HL-60 (cell line): ENCODE measurements around the gene TSSK3.

Source experiments
- CTCF ChIP-seq: IDR thresholded peaks from one replicate; pipeline ENCODE4 v1.5.1; 2011; ENCODE audit warnings: low read length, control low read depth, inconsistent platforms; ENCODE audit not compliant: insufficient read depth
- GABPA ChIP-seq: IDR thresholded peaks from 2 replicates; pipeline ENCODE4 v1.6.1; 2012; ENCODE audit warnings: low read depth
- POLR2AphosphoS5 ChIP-seq: IDR thresholded peaks from 2 replicates; pipeline ENCODE4 v1.6.1; 2012; ENCODE audit warnings: low read depth
- TF ChIP-seq, protein P1 (sequence below): IDR thresholded peaks from 2 replicates; pipeline ENCODE4 v1.6.1; 2012; ENCODE audit warnings: low read depth; ENCODE audit not compliant: insufficient replicate concordance

- TF ChIP-seq CTCF = no peak
- TF ChIP-seq, protein P1, sequence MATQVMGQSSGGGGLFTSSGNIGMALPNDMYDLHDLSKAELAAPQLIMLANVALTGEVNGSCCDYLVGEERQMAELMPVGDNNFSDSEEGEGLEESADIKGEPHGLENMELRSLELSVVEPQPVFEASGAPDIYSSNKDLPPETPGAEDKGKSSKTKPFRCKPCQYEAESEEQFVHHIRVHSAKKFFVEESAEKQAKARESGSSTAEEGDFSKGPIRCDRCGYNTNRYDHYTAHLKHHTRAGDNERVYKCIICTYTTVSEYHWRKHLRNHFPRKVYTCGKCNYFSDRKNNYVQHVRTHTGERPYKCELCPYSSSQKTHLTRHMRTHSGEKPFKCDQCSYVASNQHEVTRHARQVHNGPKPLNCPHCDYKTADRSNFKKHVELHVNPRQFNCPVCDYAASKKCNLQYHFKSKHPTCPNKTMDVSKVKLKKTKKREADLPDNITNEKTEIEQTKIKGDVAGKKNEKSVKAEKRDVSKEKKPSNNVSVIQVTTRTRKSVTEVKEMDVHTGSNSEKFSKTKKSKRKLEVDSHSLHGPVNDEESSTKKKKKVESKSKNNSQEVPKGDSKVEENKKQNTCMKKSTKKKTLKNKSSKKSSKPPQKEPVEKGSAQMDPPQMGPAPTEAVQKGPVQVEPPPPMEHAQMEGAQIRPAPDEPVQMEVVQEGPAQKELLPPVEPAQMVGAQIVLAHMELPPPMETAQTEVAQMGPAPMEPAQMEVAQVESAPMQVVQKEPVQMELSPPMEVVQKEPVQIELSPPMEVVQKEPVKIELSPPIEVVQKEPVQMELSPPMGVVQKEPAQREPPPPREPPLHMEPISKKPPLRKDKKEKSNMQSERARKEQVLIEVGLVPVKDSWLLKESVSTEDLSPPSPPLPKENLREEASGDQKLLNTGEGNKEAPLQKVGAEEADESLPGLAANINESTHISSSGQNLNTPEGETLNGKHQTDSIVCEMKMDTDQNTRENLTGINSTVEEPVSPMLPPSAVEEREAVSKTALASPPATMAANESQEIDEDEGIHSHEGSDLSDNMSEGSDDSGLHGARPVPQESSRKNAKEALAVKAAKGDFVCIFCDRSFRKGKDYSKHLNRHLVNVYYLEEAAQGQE = no peak
- TF ChIP-seq POLR2AphosphoS5 = no peak
- TF ChIP-seq GABPA = no peak
Measured at GRCh38 chr1:32353431-32353830, 8.9 kb upstream of the TSSK3 start.
